ENCODE results near the gene MEF2A.

- no peak for TF ChIP-seq CTCF (IDR thresholded peaks at IDR 0.05; ENCODE audit: insufficient read depth, low read depth, low read length)
- no peak for TF ChIP-seq EZH2 (IDR thresholded peaks at IDR 0.05; ENCODE audit: insufficient read depth, low read length)
These were observed 4.1 kb upstream of the MEF2A start for GRCh38 chr15:99561476-99562230.
